ENCODE measurements around the gene SPNS2.

Gene SPNS2

DNA sequence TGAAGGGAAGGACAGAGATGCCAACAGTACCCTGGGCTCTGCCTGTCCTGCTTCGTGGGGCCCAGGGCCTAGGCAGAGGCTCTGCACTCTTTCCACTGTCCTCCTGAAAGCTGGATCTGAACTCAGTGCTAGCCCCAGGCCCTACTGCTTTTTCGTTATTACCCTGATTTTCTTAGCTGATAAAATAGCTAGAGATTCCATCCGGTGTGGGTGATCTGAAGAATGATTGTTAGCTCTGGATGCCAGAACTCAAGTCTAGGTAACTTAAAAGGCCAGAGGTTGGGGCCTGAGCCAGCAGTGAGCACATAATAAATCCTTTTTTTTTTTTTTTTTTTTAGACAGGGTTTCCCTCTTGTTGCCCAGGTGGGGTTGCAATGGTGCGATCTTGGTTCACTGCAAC, 58.3 kb downstream of the SPNS2 start:
- DNase-seq (ENCODE audit: low spot score in 2 of 2) = no peak
- H3K4me3 ChIP-seq = no peak overlapping the region
- H3K4me1 ChIP-seq = peaks cover 14% of the 10 kb centered on the region
- in situ Hi-C loops (cut with MboI; ENCODE audit: low sequenced_read_pairs) = no loop called here
- H3K27me3 ChIP-seq (ENCODE audit: low read depth) = no peaks in the 10 kb centered on the region
- H3K36me3 ChIP-seq (replicated peaks) = peaks cover 23% of the 10 kb centered on the region
- no peaks in the 10 kb centered on the region for H3K9me3 ChIP-seq

DNA sequence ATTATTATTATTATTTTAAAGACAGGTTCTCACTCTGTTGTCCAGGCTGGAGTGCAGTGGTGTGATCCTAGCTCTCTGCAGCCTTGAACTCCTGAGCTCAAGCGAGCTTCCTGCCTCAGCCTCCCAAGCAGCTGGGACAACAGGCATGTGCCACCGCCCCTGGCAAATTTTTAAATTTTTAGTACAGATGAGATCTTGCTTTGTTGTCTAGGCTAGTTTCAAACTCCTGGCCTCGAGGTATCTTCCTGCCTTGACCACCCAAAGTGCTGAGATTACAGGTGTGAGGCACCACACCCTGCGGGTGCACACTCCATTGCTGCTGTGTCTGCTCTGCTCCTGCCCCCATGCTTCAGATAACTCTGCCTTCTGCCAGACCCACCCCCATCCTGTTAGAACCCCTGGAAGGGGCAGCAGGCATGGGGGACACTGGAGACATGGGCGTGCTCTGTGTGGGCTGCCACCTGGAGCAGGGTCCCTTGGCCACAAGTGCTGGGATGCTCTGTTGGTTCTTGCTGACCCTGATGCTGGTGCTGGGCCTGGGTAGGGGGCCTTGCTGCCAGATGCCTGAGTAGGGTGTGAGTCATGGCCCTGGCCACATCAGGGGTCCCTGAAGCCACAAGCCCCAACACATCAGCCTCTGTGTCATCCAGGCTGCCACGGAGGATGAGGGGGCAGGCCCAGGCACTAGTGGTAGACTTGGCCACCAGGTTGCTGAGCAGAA, 59.1 kb downstream of the SPNS2 start:
- no peak for DNase-seq (ENCODE audit: low spot score in 2 of 2)
- no peak overlapping the region for H3K4me3 ChIP-seq
- peaks cover 15% of the 10 kb centered on the region for H3K36me3 ChIP-seq (replicated peaks)
- in situ Hi-C loops (cut with MboI; ENCODE audit: low sequenced_read_pairs) = no loop called here
- peaks cover 14% of the 10 kb centered on the region for H3K4me1 ChIP-seq
- H3K9me3 ChIP-seq = no peaks in the 10 kb centered on the region
- 0 out of 2 replicates have a peak, but pooled peaks cover 2% of the 10 kb centered on the region for H3K27me3 ChIP-seq (ENCODE audit: low read depth)

DNA sequence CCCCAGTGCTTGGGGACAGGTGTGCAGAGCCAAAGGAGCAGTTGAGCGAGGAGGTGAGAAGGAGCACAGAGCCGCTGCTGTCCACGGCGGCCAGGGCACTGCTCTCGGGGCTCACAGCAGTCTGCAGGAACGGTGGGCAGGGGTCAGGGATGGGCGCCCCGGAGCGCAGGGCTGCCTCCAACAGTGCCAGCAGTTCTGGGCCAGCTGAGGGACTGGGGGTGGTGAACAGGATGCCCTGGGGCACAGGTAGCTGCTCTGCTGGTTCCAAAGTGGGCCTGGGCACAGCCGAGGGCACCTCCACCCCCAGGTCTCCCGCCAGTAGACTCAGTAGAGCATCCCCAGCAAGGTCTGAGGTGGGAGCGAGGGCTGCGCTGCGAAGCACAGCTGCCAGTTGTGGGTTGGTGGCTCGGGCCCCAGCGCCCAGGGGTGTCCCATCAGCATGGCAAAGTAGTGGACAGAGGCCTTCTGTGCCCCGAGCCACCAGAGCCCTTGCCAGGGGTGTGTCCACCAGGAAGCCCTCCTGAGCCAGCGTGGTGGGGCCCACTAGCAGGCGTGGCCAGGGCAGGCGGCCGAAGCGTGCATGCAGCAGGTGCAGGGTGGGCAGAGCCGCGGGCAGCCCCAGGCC, 59.8 kb downstream of the SPNS2 start:
- peaks cover 14% of the 10 kb centered on the region for H3K4me1 ChIP-seq
- in situ Hi-C loops (cut with MboI; ENCODE audit: low sequenced_read_pairs) = no loop called here
- peaks cover 8% of the 10 kb centered on the region for H3K36me3 ChIP-seq (replicated peaks)

DNA sequence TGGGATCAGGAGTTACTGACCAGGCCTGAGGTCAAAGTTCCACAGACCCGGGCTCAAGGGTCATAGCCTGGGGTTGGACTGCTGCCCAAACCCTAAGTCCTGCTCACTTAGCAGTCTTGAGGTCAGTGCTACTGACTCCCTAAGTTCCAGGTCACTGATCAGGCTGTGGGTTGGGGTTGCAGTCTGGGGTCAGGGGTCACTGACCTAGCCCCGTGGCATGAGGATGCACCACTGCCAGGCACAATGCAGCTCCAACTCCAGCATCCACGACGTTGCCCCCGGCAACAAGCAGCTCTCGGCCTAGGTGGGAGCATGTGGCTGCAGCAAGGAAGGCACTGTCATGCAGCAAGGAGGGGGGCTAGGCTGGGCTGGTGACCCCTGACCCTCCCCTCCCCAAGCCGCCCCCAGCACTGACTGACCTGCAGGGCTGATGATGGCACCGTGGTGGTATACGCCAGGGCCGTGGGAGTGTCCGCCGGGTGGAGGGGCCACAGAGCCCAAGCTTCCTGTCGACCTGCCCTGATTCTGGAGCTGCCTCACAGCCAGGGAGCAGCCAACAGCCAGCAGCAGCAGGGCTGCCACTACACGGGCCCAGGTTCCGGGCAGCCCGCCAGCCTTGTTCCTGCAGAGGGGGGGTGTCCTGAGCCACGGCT, 60.6 kb downstream of the SPNS2 start:
- in situ Hi-C loops (cut with MboI; ENCODE audit: low sequenced_read_pairs) = no loop called here
- no peak overlapping the region for H3K4me3 ChIP-seq
- H3K9me3 ChIP-seq = no peaks in the 10 kb centered on the region
- peaks cover 6% of the 10 kb centered on the region for H3K4me1 ChIP-seq
- no peak for DNase-seq (ENCODE audit: low spot score in 2 of 2)
- H3K36me3 ChIP-seq (replicated peaks) = peaks cover under 1% of the 10 kb centered on the region
- H3K27me3 ChIP-seq (ENCODE audit: low read depth) = 0 out of 2 replicates have a peak, but pooled peaks cover 5% of the 10 kb centered on the region

More for the DNA sequence above, 59.8 kb downstream of the SPNS2 start:
- no peak for DNase-seq (ENCODE audit: low spot score in 2 of 2)
- Histone ChIP-seq H3K4me3 (no peak overlapping the region), H3K27me3 (ENCODE audit: low read depth) (0 out of 2 replicates have a peak, but pooled peaks cover 5% of the 10 kb centered on the region), H3K9me3 (no peaks in the 10 kb centered on the region)

DNA sequence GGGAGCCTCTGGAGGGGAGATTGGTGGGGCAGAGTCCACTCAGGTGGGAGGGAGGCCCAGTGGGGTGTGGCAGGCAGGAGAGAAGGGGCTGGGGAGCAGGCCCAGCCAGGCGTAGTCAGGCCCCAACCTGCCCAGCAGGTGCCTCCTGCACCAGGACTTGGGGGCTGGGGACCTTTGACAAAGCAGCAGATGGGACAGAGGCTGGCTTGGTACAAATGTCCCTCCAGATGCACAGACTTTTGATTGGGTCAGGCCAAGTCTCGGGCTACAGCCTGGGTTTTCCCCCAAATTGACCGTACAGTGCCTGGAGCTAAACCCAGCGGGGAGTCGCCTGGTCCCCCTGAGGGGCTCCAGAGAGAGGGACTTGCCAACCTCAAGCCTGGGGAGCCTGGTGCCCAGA, 61.3 kb downstream of the SPNS2 start:
- Histone ChIP-seq H3K27me3 (ENCODE audit: low read depth) (0 out of 2 replicates have a peak, but pooled peaks cover 5% of the 10 kb centered on the region), H3K36me3 (replicated peaks) (no peaks in the 10 kb centered on the region; the same call in 1 of the 2 replicates), H3K4me1 (peaks cover 6% of the 10 kb centered on the region), H3K9me3 (no peaks in the 10 kb centered on the region), H3K4me3 (no peak overlapping the region)
- no peak for DNase-seq (ENCODE audit: low spot score in 2 of 2)
- in situ Hi-C loops (cut with MboI; ENCODE audit: low sequenced_read_pairs) = loop anchor here (10.0 kb wide), 1 partner anchor 325 kb away; no protein-coding TSS in a partner anchor

DNA sequence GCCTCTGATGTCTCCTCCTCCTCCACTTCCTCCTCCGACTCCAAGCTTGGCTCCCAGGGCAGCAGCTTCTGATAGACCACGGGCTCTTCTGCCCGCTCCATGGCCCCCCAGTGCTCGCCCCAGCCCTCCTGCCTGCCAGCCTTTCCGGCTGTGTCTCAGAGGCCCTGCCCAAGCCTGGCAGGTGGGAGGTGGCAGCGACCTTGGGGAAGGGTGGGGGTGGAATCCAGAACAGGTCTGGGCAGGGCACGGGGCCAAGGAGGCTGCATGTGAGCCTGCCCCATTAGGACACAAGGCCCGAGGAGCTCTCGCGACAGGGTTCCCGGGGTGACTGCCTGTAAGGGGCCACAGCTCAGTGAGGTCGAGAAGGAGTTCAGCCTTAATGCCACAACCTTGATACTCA, 61.7 kb downstream of the SPNS2 start, which contains the start of gene GGT6:
GGT6 (minus strand) TSS at position 157 of the 400 bp plus-strand sequence; CDS start at position 101, 56 bp downstream.
- Histone ChIP-seq H3K36me3 (replicated peaks) (no peaks in the 10 kb centered on the region), H3K4me1 (peaks cover 6% of the 10 kb centered on the region), H3K27me3 (ENCODE audit: low read depth) (0 out of 2 replicates have a peak, but pooled peaks cover 5% of the 10 kb centered on the region), H3K9me3 (no peaks in the 10 kb centered on the region), H3K4me3 (no peak within 1 kb of the TSS)
- no peak for DNase-seq (ENCODE audit: low spot score in 2 of 2)
- in situ Hi-C loops (cut with MboI; ENCODE audit: low sequenced_read_pairs) = loop anchor here (10.0 kb wide), 1 partner anchor 324 kb away; no protein-coding TSS in a partner anchor

DNA sequence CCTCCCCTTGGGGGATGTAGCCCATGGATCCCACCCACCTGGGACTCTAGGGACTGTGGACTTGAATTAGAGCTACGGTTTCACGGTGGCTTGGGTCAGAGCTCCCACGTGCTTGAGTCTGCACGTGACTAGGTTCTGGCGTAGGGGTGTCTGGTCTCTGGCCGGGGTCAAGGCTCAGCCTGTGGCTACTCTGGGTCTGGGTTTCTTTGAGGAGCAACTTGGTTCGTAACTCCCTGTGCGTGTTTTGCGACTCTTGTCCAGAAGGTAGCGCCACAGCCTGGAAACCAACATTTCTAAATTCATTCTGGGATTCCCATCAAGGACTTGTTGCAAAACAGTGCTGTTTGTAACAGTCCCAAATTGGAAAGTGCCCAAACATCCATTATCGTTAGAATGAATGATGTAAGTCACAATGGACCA, 62.2 kb downstream of the SPNS2 start:
- no peak for DNase-seq (ENCODE audit: low spot score in 2 of 2)
- in situ Hi-C loops (cut with MboI; ENCODE audit: low sequenced_read_pairs) = loop anchor here (10.0 kb wide), 1 partner anchor 324 kb away; no protein-coding TSS in a partner anchor
- Histone ChIP-seq H3K36me3 (replicated peaks) (no peaks in the 10 kb centered on the region), H3K9me3 (no peaks in the 10 kb centered on the region), H3K4me3 (no peak overlapping the region), H3K27me3 (ENCODE audit: low read depth) (0 out of 2 replicates have a peak, but pooled peaks cover 5% of the 10 kb centered on the region), H3K4me1 (peaks cover 1% of the 10 kb centered on the region)

DNA sequence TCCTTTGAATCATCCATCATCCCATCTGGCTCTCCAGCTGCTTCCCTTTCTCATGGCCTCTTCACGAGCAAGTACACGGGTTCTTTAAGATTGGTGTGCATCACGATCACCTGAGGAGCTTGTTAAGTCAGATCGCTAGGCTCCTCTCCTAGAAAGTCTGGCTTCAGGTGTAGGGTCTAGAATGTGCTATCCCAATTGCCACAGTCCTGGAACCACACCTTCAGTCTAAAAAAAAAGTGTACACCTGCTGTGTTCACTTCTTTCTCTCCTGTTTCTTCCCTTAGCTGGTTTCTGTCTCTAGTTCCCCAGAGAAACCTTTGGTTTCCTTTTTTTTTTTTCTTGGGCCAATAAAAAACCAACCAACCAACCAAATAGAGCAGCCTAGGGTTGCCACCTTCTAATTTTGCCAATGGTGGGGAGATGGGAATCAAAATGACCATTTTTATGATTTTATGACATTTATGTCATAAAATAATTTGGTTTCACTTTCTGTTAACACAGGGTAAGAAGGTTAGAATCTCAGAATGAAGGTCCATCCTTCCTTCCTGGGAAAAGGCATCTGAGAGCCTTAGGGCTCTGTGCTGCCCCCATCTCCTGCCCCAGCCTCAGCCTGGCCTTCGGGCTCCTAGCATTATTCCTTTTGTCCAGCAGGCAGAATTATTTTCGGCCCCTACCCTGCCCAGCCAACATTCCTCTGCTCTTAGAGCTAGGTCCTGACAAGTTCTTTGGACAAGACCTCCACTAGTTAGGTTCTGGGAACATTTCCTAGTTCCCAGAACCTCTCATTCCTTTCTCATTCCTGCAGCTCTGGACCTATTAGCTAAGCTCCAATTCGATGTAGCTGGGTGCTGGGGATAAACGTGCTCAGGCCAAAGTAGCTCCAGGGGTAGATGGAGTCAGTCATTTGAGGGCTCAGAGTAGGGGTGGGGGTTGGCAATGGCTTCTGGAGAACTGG, 63.6 kb downstream of the SPNS2 start:
- Histone ChIP-seq H3K9me3 (no peaks in the 10 kb centered on the region), H3K36me3 (replicated peaks) (no peaks in the 10 kb centered on the region), H3K4me3 (no peak overlapping the region), H3K27me3 (ENCODE audit: low read depth) (0 out of 2 replicates have a peak, but pooled peaks cover 5% of the 10 kb centered on the region), H3K4me1 (no peaks in the 10 kb centered on the region)
- no peak for DNase-seq (ENCODE audit: low spot score in 2 of 2)
- in situ Hi-C loops (cut with MboI; ENCODE audit: low sequenced_read_pairs) = loop anchor here (10.0 kb wide), 1 partner anchor 323 kb away; no protein-coding TSS in a partner anchor

DNA sequence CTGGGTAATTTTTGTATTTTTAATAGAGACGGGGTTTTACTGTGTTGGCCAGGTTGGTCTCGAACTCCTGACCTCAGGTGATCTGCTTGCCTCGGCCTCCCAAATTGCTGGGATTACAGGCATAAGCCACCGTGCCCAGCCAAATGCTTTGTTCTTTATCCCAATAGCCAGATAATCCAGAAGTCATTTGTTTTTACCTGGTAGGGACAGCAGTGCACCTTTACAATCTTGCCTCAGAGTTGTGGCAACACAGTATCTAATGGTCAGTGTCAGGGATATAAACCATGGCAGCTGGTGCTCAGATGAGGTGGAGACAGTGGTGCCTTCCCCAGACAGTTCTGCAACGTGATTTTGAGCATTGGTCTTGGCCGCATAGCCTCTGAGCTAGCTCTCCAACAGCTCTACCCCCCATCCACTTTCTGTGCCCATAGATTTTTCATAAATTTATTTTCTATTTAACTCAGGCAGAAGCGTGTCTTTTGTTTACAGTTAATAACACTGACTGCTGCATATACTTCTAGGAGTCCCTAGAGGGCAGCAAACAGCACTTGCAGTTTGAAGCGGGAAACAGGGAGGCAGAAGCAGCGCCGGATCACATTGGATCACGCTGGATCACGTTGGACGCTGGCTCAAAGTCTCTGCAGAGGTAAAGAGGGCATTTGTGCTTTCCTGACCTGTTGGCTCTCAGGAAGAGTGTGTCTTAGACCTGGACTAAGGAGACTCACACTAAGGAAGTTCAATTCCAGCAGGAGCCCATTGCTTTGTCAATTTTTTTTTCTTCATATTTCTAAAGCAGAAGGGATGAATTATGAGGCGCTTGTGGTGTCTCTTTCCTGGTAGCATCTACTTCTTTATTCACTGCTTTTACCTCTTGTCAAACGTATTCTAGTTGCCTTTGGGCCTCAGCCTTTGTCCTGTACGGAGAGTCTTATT, 66.8 kb downstream of the SPNS2 start:
- peak; percentile 83 to 85 for DNase-seq (ENCODE audit: low spot score in 2 of 2)
- Histone ChIP-seq H3K4me1 (peaks cover 11% of the 10 kb centered on the region), H3K36me3 (replicated peaks) (no peaks in the 10 kb centered on the region), H3K4me3 (no peak overlapping the region), H3K27me3 (ENCODE audit: low read depth) (0 out of 2 replicates have a peak, but pooled peaks cover 5% of the 10 kb centered on the region), H3K9me3 (no peaks in the 10 kb centered on the region)
- in situ Hi-C loops (cut with MboI; ENCODE audit: low sequenced_read_pairs) = loop anchor here (5.0 to 10.0 kb wide), 2 partner anchors 67 to 319 kb away; no protein-coding TSS in a partner anchor

DNA sequence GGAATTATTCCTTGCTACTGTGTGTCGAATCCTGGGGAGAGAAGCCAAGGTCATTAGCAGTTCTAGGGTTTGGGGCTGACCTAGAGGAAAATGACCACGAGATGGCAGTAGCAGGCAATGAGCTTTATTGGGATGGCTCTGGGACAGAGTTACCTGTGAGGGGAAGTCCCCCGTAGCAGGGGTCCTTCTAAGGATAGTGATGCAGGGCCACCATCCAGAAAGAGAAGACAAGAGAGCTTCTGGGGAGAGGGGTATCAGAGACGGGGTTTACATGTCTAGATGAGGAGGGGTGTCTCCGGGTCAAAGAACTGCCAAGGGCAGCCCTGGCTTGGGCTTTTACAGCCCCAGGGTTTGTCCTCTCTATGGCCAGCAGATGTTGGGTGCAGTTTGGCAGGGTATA, 68.1 kb downstream of the SPNS2 start:
- in situ Hi-C loops (cut with MboI; ENCODE audit: low sequenced_read_pairs) = loop anchor here (5.0 to 10.0 kb wide), 2 partner anchors 66 to 318 kb away; no protein-coding TSS in a partner anchor
- Histone ChIP-seq H3K9me3 (no peaks in the 10 kb centered on the region), H3K4me1 (peaks cover 11% of the 10 kb centered on the region), H3K4me3 (no peak overlapping the region), H3K36me3 (replicated peaks) (no peaks in the 10 kb centered on the region), H3K27me3 (ENCODE audit: low read depth) (0 out of 2 replicates have a peak, but pooled peaks cover 5% of the 10 kb centered on the region)
- peak; percentile 69 to 84 for DNase-seq (ENCODE audit: low spot score in 2 of 2)

DNA sequence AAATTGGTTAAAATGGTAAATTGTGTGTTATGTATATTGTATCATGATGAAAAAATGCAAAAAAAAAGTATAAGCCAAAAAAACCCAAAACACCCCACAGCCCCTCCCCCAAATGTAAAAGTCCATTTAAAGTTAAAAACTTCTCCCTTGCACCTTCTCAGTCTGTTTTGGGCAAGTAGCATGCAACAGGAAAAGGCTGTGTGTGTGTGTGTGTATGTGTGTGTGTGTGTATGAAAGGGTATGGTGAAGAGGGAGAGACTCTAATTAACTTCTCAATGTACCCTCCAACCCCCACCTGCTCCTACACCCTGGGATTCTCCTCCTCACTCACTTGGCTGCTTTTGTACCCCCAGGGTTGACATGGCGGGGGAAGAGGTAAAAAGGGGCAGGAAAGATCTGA, 70.9 kb downstream of the SPNS2 start:
- no peak for DNase-seq (ENCODE audit: low spot score in 2 of 2)
- H3K27me3 ChIP-seq (ENCODE audit: low read depth) = no peaks in the 10 kb centered on the region
- in situ Hi-C loops (cut with MboI; ENCODE audit: low sequenced_read_pairs) = loop anchor here (5.0 to 10.0 kb wide), 2 partner anchors 63 to 315 kb away; no protein-coding TSS in a partner anchor
- no peak overlapping the region for H3K4me3 ChIP-seq
- H3K4me1 ChIP-seq = peaks cover 11% of the 10 kb centered on the region
- no peaks in the 10 kb centered on the region for H3K9me3 ChIP-seq
- no peaks in the 10 kb centered on the region for H3K36me3 ChIP-seq (replicated peaks)

DNA sequence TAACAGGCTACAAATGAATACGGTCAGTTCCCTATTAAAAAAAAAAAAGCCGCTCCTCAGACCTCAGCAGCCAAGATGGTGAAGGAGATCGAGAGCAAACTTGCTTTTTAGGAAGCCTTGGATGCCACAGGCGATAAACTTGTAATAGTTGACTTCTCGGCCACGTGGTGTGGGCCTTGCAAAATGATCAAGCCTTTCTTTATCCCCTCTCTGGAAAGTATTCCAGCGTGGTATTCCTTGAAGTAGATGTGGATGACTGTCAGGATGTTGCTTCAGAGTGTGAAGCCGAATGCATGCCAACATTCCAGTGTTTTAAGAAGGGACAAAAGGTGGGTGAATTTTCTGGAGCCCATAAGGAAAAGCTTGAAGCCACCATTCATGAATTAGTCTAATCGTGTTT, 73.5 kb downstream of the SPNS2 start:
- DNase-seq (ENCODE audit: low spot score in 2 of 2) = no peak
- in situ Hi-C loops (cut with MboI; ENCODE audit: low sequenced_read_pairs) = no loop called here
- Histone ChIP-seq H3K36me3 (replicated peaks) (no peaks in the 10 kb centered on the region), H3K4me1 (peaks cover 13% of the 10 kb centered on the region), H3K4me3 (no peak overlapping the region), H3K27me3 (ENCODE audit: low read depth) (no peaks in the 10 kb centered on the region), H3K9me3 (no peaks in the 10 kb centered on the region)

All from HAP-1 (cell line).